GM12892 (cell line): Measurements from ENCODE around the gene KLF16.

Source experiments
- DNase-seq: peaks from one replicate; pipeline ENCODE4 v3.0.0; 2011; ENCODE audit not compliant: insufficient read length
- FAIRE-seq: peaks from 2 replicates; lab custom pipeline; 2011; peaks lifted over from hg19 to GRCh38; lab: Jason Lieb, UNC
- POLR2A ChIP-seq: IDR thresholded peaks from 2 replicates; pipeline ENCODE4 v1.6.1; 2011; ENCODE audit warnings: low read depth, low read length, control low read depth
- POLR2AphosphoS5 ChIP-seq: IDR thresholded peaks from 2 replicates; pipeline ENCODE4 v1.6.1; 2011; ENCODE audit warnings: low read depth, low read length, control low read depth
- TAF1 ChIP-seq: IDR thresholded peaks from 2 replicates; pipeline ENCODE4 v1.6.1; 2011; ENCODE audit warnings: low read depth, mild to moderate bottlenecking, control low read depth, low read length, borderline replicate concordance

The KLF16 gene

DNA sequence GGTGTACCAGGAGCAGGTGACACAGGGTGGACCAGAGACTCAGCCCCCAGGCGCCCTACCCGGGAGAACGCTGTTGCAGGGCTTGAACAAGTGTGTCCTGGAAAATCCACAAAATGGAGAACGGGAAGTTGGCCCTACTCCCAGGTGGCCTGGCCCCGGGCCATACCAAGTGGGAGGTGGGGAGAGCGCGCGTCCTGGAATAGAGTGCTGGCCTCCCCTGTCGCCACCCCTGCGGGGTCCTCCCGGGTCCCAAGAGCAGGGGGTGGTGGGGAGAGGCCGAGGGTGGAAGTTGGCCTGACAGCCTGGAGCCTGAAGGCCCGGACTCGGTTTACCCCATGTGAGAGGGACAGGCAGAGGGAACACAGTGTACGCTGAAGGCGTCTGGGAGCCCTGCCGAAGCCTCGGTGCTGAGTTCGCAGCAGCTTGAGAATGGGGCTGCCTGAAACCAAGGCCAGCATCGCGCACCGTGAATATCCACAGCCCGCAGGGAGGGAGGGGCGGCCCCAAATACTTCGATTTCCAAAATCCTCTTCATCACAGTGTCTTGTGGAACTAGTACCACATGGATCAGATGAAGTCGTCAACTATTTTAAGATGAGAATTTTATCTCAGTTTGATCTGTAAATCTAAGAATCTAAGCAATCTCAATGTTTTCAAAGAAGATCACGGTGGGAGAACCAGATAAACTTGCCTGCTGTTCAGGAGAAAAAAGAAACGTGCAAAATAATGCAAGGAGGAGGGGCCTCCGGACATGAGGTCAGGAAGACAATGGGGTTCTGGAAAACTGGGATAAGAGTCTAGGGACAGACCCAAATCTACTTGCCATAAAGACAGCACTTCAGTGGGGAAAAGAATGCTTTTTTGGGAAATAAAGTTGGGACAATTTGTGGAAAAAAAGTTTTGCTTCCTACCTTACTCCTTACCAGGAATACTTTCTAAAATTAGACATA, 10.4 kb upstream of the KLF16 start:
- no peak for FAIRE-seq
- no peak for TF ChIP-seq TAF1
- TF ChIP-seq POLR2AphosphoS5, result no peak
- no peak for TF ChIP-seq POLR2A
- no peak for DNase-seq

GRCh38 chr19:1872807-1873523, 9.6 kb upstream of the KLF16 start:
- TF ChIP-seq POLR2AphosphoS5 (no peak), TAF1 (no peak), POLR2A (no peak)
- FAIRE-seq (no peak), DNase-seq (no peak)

DNA sequence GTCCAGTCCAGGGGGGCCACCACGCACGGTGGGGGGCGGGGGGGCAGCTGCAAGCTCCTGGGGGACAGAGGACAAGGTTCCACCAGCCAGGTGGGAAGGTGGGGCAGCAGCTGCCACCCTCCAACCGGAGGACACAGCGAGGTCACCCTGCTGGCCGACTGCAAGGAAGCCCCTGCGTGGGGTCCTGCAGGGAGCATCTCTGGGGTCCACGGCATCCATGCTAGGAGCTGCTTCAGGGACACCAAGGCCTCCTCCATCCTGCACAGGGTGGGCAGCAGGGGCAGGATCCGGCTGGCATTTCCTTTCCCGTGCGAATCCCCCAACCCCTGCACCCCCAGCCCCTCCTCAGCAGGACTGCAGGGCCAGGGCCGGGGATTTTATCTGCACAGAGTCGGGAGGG, 8.3 kb upstream of the KLF16 start:
- DNase-seq (no peak), FAIRE-seq (no peak)
- no peak for TF ChIP-seq TAF1
- TF ChIP-seq POLR2A, result no peak

GRCh38 chr19:1871140-1871597, 7.8 kb upstream of the KLF16 start:
- TF ChIP-seq TAF1 (no peak), POLR2A (no peak), POLR2AphosphoS5 (no peak)
- FAIRE-seq, result no peak
- no peak for DNase-seq

DNA sequence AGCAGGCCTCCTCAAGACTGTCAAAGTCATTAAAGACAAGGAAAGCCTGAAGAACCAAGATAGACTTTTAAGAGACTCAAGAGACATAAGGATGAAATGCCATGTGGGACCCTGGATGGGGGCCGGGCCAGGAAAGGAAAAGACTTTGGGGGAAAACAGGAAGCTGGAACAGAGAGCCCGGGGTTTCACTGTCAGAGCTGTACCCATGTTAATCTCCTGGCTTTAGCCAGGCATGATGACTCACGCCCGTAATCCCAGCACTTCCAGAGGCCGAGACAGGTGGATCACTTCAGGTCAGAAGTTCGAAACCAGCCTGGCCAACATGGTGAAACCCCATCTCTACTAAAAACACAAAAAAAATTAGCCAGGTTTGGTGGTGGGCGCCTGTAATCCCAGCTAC, 5.6 kb upstream of the KLF16 start:
- no peak for TF ChIP-seq POLR2AphosphoS5
- TF ChIP-seq POLR2A, result no peak
- no peak for TF ChIP-seq TAF1
- FAIRE-seq (no peak), DNase-seq (no peak)

DNA sequence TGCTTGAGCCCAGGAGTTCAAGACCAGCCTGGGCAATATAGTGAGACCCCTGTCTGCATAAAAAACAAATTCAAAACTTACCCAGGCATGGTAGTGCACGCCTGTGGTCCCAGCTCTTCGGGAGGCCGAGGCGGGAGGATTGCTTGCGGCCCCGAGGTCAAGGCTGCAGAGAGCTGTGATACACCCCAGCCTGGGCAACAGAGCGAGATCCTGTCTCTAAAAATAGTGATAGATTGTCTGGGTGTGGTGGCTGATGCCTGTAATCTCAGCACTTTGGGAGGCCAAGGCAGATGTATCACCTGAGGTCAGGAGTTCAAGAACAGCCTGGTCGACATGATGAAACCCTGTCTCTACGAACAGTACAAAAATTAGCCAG, 4.0 kb upstream of the KLF16 start:
- FAIRE-seq (no peak), DNase-seq (no peak)
- TF ChIP-seq POLR2AphosphoS5 (no peak), POLR2A (no peak), TAF1 (no peak)

DNA sequence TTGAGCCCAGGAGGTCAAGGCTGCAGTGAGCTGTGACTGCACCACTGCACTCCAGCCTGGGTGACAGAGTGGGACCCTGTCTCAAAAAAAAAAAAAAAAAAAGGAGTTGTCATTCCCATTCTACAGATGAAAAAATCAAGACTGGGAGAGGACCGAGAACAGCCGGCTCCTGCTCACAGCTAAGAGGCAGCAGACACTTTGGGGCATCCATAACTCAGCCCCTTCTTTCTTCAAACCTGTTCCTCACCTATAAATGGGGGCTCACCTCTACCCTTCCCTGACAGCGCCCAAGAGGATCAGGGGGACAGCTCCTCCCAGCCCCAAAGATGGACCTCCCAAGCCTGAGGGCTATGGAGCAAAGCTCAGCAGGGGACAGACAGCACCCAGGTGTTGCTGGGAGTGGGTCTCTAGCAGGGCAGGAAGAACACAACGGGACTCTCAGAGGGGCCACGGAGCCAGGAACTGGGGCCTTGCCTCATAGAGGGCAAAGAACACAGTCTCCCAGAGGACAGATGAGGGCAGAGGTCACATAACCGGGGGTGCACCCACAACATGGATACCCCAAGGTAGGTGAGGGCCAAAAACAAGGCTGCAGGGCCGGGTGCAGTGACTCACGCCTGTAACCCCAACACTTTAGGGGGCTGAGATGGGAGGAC, 3.4 kb upstream of the KLF16 start:
- FAIRE-seq, result no peak
- no peak; the same call in 1 of the 2 replicates for TF ChIP-seq POLR2A
- no peak for TF ChIP-seq TAF1
- no peak for TF ChIP-seq POLR2AphosphoS5

GRCh38 chr19:1865172-1866010, 2.0 kb upstream of the KLF16 start:
- FAIRE-seq (peak; percentile 14), DNase-seq (no peak)
- no peak for TF ChIP-seq POLR2A
- TF ChIP-seq TAF1, result no peak
- TF ChIP-seq POLR2AphosphoS5, result no peak

More for the DNA sequence above, 3.4 kb upstream of the KLF16 start:
- no peak for DNase-seq

- FAIRE-seq, result peak; percentile 89
- peak; percentile 90 for DNase-seq
- TF ChIP-seq TAF1, result no peak
- peak; percentile 54; the same call in 1 of the 2 replicates for TF ChIP-seq POLR2AphosphoS5
- peak; percentile 55; the same call in 1 of the 2 replicates for TF ChIP-seq POLR2A
Measured at GRCh38 chr19:1864480-1865171, 1.2 kb upstream of the KLF16 start.
